IMR-90 (cell line): Measurements from ENCODE around the gene MAB21L2. TPM values are rescaled to one million over a fixed set of nuclear protein-coding genes. Genes with fewer than 3 reads are reported as not detected.

ENCODE experiments used
- ATAC-seq: fragments of 200-7000 bp; cut with Tn5 transposase; 2 replicates; pipeline ENCODE4 v1.9.1; 2020; ENCODE audit warnings: low read depth, mild to moderate bottlenecking, moderate library complexity
- BruUV-seq: library from RNA; stranded (reverse); fragments of 400-500 nt; replicated peaks from 2 replicates; lab custom pipeline; 2021; lab: Mats Ljungman, UMichigan
- CTCF ChIA-PET: fragments of 300-600 bp; formaldehyde crosslinking; extraction: SDS; loops from one replicate; lab custom pipeline; 2021; ENCODE audit warnings: antibody characterized with exemption; lab: Yijun Ruan, JAX
- POLR2A ChIA-PET: fragments of 300-600 bp; sonication (Branson Sonifier 250); formaldehyde crosslinking; loops from one replicate; lab custom pipeline; 2022; ENCODE audit warnings: antibody characterized with exemption; ENCODE audit not compliant: unreplicated experiment; lab: Charles Lee
- DNase-seq: peaks from one replicate; pipeline ENCODE4 v3.0.0; 2013
- H2AFZ ChIP-seq: replicated peaks from 2 replicates; pipeline ENCODE3; 2013; ENCODE audit warnings: low read length, mild to moderate bottlenecking; ENCODE audit not compliant: poor library complexity
- H2AK5ac ChIP-seq: 2 replicates; pipeline ENCODE4 v1.6.1; 2013; ENCODE audit warnings: low read depth, low read length, inconsistent platforms
- H2AK9ac ChIP-seq: replicated peaks from 2 replicates; pipeline ENCODE3; 2013; ENCODE audit warnings: mild to moderate bottlenecking, low read depth, low read length, moderate library complexity; ENCODE audit not compliant: poor library complexity
- H2BK120ac ChIP-seq: 2 replicates; pipeline ENCODE4 v1.6.1; 2013; ENCODE audit warnings: low read depth, low read length, inconsistent platforms
- H2BK15ac ChIP-seq: 3 replicates; pipeline ENCODE4 v1.6.1; 2013; ENCODE audit warnings: low read depth, low read length, inconsistent platforms
- H2BK20ac ChIP-seq: 2 replicates; pipeline ENCODE4 v1.6.1; 2013; ENCODE audit warnings: low read depth, mild to moderate bottlenecking, inconsistent platforms, low read length, moderate library complexity
- H2BK5ac ChIP-seq: 2 replicates; pipeline ENCODE4 v1.6.1; 2013; ENCODE audit warnings: mild to moderate bottlenecking, low read depth, low read length, inconsistent platforms; ENCODE audit not compliant: poor library complexity, severe bottlenecking
- H3K14ac ChIP-seq: replicated peaks from 2 replicates; pipeline ENCODE4 v1.6.1; 2013; ENCODE audit warnings: low read depth, low read length, inconsistent platforms
- H3K18ac ChIP-seq: 2 replicates; pipeline ENCODE4 v1.6.1; 2013; ENCODE audit warnings: low read depth, low read length, control low read depth
- H3K23ac ChIP-seq: 2 replicates; pipeline ENCODE4 v1.6.1; 2013; ENCODE audit warnings: low read depth, low read length, inconsistent platforms
- H3K27ac ChIP-seq: 2 replicates; pipeline ENCODE4 v1.5.1; 2013; ENCODE audit warnings: mild to moderate bottlenecking, control low read depth, low read length; ENCODE audit not compliant: insufficient read depth
- H3K27me3 ChIP-seq: 2 replicates; pipeline ENCODE4 v1.6.1; 2013; ENCODE audit warnings: low read length; ENCODE audit not compliant: control insufficient read depth, insufficient read depth
- H3K36me3 ChIP-seq: 2 replicates; pipeline ENCODE4 v1.6.1; 2013; ENCODE audit warnings: low read length, mixed read lengths; ENCODE audit not compliant: control insufficient read depth, insufficient read depth
- H3K4ac ChIP-seq: 2 replicates; pipeline ENCODE4 v1.6.1; 2013; ENCODE audit warnings: low read depth, low read length, inconsistent platforms
- H3K4me1 ChIP-seq: 2 replicates; pipeline ENCODE4 v1.6.1; 2013; ENCODE audit warnings: low read length, mixed read lengths; ENCODE audit not compliant: control insufficient read depth, insufficient read depth
- H3K4me2 ChIP-seq: 2 replicates; pipeline ENCODE4 v1.6.1; 2013; ENCODE audit warnings: low read depth, mild to moderate bottlenecking, control low read depth, low read length, moderate library complexity
- H3K4me3 ChIP-seq: 2 replicates; pipeline ENCODE4 v1.5.1; 2013; ENCODE audit warnings: low read depth, mild to moderate bottlenecking, control low read depth, low read length, moderate library complexity; ENCODE audit not compliant: insufficient read depth
- H3K56ac ChIP-seq: 2 replicates; pipeline ENCODE4 v1.6.1; 2013; ENCODE audit warnings: low read length, inconsistent platforms; ENCODE audit not compliant: insufficient read depth; ENCODE audit errors: extremely low read depth
- H3K79me1 ChIP-seq, 2 experiments: 2 replicates each; pipeline ENCODE4 v1.6.1; 2013; ENCODE audit warnings: low read length in 2 of 2, inconsistent platforms in 1 of 2, low read depth in 1 of 2
- H3K9ac ChIP-seq: 2 replicates; pipeline ENCODE4 v1.6.1; 2013; ENCODE audit warnings: low read depth, low read length, control low read depth
- H3K9me1 ChIP-seq: 2 replicates; pipeline ENCODE4 v1.6.1; 2013; ENCODE audit warnings: low read length, inconsistent platforms; ENCODE audit not compliant: insufficient read depth
- H3K9me3 ChIP-seq: 2 replicates; pipeline ENCODE4 v1.6.1; 2013; ENCODE audit warnings: low read length; ENCODE audit not compliant: control insufficient read depth, insufficient read depth
- H4K20me1 ChIP-seq: 2 replicates; pipeline ENCODE4 v1.6.1; 2013; ENCODE audit warnings: low read length, inconsistent platforms; ENCODE audit not compliant: insufficient read depth
- H4K5ac ChIP-seq: 2 replicates; pipeline ENCODE4 v1.6.1; 2013; ENCODE audit warnings: mild to moderate bottlenecking, low read depth, low read length, control low read depth
- H4K8ac ChIP-seq, 2 experiments: 2 replicates each; pipeline ENCODE4 v1.6.1; 2013; ENCODE audit warnings: low read depth in 2 of 2, low read length in 2 of 2, control low read depth in 1 of 2, inconsistent platforms in 1 of 2
- H4K91ac ChIP-seq: 2 replicates; pipeline ENCODE4 v1.6.1; 2013; ENCODE audit warnings: low read depth, low read length, inconsistent platforms; ENCODE audit not compliant: insufficient read depth
- BHLHE40 ChIP-seq: fragments of 150-350 bp; IDR thresholded peaks from 2 replicates; pipeline ENCODE4 v1.6.1; 2016; ENCODE audit warnings: mild to moderate bottlenecking, low read depth, low read length
- CEBPB ChIP-seq: IDR thresholded peaks from 2 replicates; pipeline ENCODE4 v1.6.1; 2012; ENCODE audit warnings: low read depth, low read length, improper control_type of control experiment
- CHD1 ChIP-seq: IDR thresholded peaks from 2 replicates; pipeline ENCODE4 v1.6.1; 2012; ENCODE audit warnings: low read depth, low read length, improper control_type of control experiment
- FOS ChIP-seq: fragments of 150-350 bp; IDR thresholded peaks from 2 replicates; pipeline ENCODE4 v1.6.1; 2016; ENCODE audit warnings: low read depth, low read length
- MAFK ChIP-seq: IDR thresholded peaks from 2 replicates; pipeline ENCODE4 v1.6.1; 2012; ENCODE audit warnings: low read depth, low read length, improper control_type of control experiment
- MAZ ChIP-seq: IDR thresholded peaks from 2 replicates; pipeline ENCODE4 v1.6.1; 2012; ENCODE audit warnings: low read depth, mild to moderate bottlenecking, low read length, improper control_type of control experiment, moderate library complexity, borderline replicate concordance
- MXI1 ChIP-seq: IDR thresholded peaks from 2 replicates; pipeline ENCODE4 v1.6.1; 2012; ENCODE audit warnings: low read depth, mild to moderate bottlenecking, low read length, moderate library complexity, borderline replicate concordance
- NFE2L2 ChIP-seq: fragments of 150-350 bp; IDR thresholded peaks from 2 replicates; pipeline ENCODE4 v1.6.1; 2016; ENCODE audit warnings: low read depth, mild to moderate bottlenecking, low read length
- POLR2A ChIP-seq: IDR thresholded peaks from 2 replicates; pipeline ENCODE4 v1.6.1; 2012; ENCODE audit warnings: mild to moderate bottlenecking, low read depth, low read length
- RAD21 ChIP-seq: IDR thresholded peaks from 2 replicates; pipeline ENCODE4 v1.6.1; 2012; ENCODE audit warnings: low read length, improper control_type of control experiment
- RCOR1 ChIP-seq: IDR thresholded peaks from 2 replicates; pipeline ENCODE4 v1.6.1; 2012; ENCODE audit warnings: mild to moderate bottlenecking, low read length, improper control_type of control experiment; ENCODE audit not compliant: insufficient replicate concordance
- RFX5 ChIP-seq: IDR thresholded peaks from 2 replicates; pipeline ENCODE4 v1.8.0; 2012; ENCODE audit warnings: low read depth, mild to moderate bottlenecking, low read length, moderate library complexity
- SMC3 ChIP-seq: fragments of 150-350 bp; IDR thresholded peaks from 2 replicates; pipeline ENCODE4 v1.6.1; 2016; ENCODE audit warnings: low read depth, mild to moderate bottlenecking, antibody characterized with exemption, low read length, moderate library complexity
- WGBS, 2 experiments: methylation state at CpG; one replicate each; pipeline versions ENCODE4 v1.1.5 to v1.1.7; 2013; ENCODE audit warnings: missing lambda C conversion rate in 2 of 2; ENCODE audit not compliant: insufficient read length in 1 of 2; ENCODE audit errors: extremely low coverage in 2 of 2; 5-methylcytosine and 5-hydroxymethylcytosine counted together
- dilution Hi-C: fragments of 300-500 bp; cut with HindIII; formaldehyde crosslinking; loops from one replicate; pipeline ENCODE4 v1.14.3; 2018; ENCODE audit warnings: low sequenced_read_pairs; ENCODE audit not compliant: unreplicated experiment
- in situ Hi-C: fragments of 300-500 bp; cut with MboI; formaldehyde crosslinking; loops from 3 replicates; pipeline ENCODE4 v1.14.3; 2019; ENCODE audit warnings: low sequenced_read_pairs, inconsistent platforms, mixed read lengths
- intact Hi-C: fragments of 100-400 bp; cut with micrococcal nuclease; formaldehyde crosslinking; loops from 2 replicates; pipeline ENCODE4 v1.10.0; 2022
- polyA plus RNA-seq, 3 experiments: library from polyadenylated mRNA; depleted of rRNA; stranded (reverse); fragments of >200 nt; gene quantifications; 2 replicates each; pipeline ENCODE4 v1.2.3, GENCODE V29; 2012; ENCODE audit warnings: low replicate concordance in 1 of 3
- total RNA-seq: library from RNA; depleted of rRNA; stranded (reverse); fragments of >200 nt; gene quantifications from 2 replicates; pipeline ENCODE4 v1.2.3, GENCODE V29; 2012
- TF ChIP-seq, protein P1 (sequence below): fragments of 150-350 bp; IDR thresholded peaks from 2 replicates; pipeline ENCODE4 v1.6.1; 2016; ENCODE audit warnings: low read depth, mild to moderate bottlenecking, low read length, moderate library complexity, borderline replicate concordance
- TF ChIP-seq, protein P2 (sequence below): fragments of 150-350 bp; IDR thresholded peaks from 2 replicates; pipeline ENCODE4 v1.6.1; 2017; ENCODE audit warnings: mild to moderate bottlenecking, antibody characterized with exemption, low read length, low read depth
- TF ChIP-seq, protein P3 (sequence below): conservative IDR thresholded peaks from 2 replicates; pipeline ENCODE4 v1.5.1; 2012; ENCODE audit warnings: mild to moderate bottlenecking, low read depth, low read length, improper control_type of control experiment

MAB21L2 gene
- total and polyA plus RNA-seq, 2 of the 4 experiments (the other 2 are of a cell fraction): 7.6 to 12.0 TPM

DNA sequence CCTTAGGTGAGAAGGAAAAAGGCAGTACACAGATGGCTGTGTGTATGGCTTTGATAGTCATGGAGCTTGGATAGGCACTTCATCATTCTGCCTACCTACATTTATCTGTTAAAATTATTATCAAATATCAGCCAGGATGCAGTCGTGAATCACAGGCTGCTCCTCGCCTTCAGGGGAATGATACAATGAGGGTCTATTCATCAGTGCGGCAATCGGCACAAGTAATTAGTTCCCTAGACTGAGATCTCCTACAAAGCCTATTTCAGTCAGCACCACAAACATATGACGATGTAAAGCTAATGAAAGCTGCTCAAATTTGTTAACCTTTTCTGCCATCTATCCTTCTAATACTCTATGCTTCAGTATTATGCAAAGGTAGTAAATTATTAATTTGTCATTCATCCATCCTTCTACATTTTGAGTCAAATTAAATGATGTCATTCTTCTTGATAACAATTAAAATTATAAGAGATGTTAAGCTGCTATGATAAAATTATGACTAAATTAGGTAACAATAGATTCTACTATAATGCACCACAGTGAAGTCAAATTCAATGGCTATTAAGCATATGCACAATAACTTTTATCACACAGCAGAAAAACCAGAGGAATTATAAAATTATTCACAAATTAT is 19.0 kb downstream of the MAB21L2 start:
- H2AK9ac ChIP-seq: no peak overlapping the region
- in situ Hi-C loops: no loop called here

More for the DNA sequence above, 19.0 kb downstream of the MAB21L2 start:
- CTCF ChIA-PET: no interaction called here
- Histone ChIP-seq H3K27me3 (no peaks in the 10 kb centered on the region), H3K4me1 (no peaks in the 10 kb centered on the region), H2AK5ac (no peak overlapping the region), H3K9me3 (no peaks in the 10 kb centered on the region), H4K5ac (no peak overlapping the region), H3K56ac (no peak overlapping the region), H3K23ac (no peak overlapping the region), H3K4me3 (no peak overlapping the region), H3K9ac (no peak overlapping the region), H2AFZ (no peak overlapping the region), H3K27ac (no peak overlapping the region), H2BK20ac (no peak overlapping the region), H2BK120ac (no peak overlapping the region), H4K20me1 (no peaks in the 10 kb centered on the region), H3K18ac (no peak overlapping the region), H4K91ac (no peak overlapping the region), H3K4me2 (no peak overlapping the region), H4K8ac (no peak overlapping the region), H2BK15ac (no peak overlapping the region), H3K79me1 (no peaks in the 10 kb centered on the region), H3K9me1 (no peaks in the 10 kb centered on the region), H3K36me3 (no peaks in the 10 kb centered on the region), H2BK5ac (no peak overlapping the region), H3K4ac (no peak overlapping the region), H3K14ac (no peak overlapping the region)
- DNase-seq (no peak), ATAC-seq (no peak)
- dilution Hi-C loops (no loop called here), intact Hi-C loops (no loop called here)
- POLR2A ChIA-PET: no interaction called here
- BruUV-seq: no TSS peak
- WGBS, 2 experiments: no CpG with 5 or more reads among the region's 5 CpGs
- TF ChIP-seq, protein P1, sequence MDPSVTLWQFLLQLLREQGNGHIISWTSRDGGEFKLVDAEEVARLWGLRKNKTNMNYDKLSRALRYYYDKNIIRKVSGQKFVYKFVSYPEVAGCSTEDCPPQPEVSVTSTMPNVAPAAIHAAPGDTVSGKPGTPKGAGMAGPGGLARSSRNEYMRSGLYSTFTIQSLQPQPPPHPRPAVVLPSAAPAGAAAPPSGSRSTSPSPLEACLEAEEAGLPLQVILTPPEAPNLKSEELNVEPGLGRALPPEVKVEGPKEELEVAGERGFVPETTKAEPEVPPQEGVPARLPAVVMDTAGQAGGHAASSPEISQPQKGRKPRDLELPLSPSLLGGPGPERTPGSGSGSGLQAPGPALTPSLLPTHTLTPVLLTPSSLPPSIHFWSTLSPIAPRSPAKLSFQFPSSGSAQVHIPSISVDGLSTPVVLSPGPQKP: no peak
- TF ChIP-seq RAD21 (no peak), SMC3 (no peak), BHLHE40 (no peak), CHD1 (no peak), RFX5 (no peak), MXI1 (no peak), MAFK (no peak), FOS (no peak), RCOR1 (no peak), POLR2A (no peak), MAZ (no peak), CEBPB (no peak), NFE2L2 (no peak)
- TF ChIP-seq, protein P2, sequence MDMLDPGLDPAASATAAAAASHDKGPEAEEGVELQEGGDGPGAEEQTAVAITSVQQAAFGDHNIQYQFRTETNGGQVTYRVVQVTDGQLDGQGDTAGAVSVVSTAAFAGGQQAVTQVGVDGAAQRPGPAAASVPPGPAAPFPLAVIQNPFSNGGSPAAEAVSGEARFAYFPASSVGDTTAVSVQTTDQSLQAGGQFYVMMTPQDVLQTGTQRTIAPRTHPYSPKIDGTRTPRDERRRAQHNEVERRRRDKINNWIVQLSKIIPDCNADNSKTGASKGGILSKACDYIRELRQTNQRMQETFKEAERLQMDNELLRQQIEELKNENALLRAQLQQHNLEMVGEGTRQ: no peak
- TF ChIP-seq, protein P3, sequence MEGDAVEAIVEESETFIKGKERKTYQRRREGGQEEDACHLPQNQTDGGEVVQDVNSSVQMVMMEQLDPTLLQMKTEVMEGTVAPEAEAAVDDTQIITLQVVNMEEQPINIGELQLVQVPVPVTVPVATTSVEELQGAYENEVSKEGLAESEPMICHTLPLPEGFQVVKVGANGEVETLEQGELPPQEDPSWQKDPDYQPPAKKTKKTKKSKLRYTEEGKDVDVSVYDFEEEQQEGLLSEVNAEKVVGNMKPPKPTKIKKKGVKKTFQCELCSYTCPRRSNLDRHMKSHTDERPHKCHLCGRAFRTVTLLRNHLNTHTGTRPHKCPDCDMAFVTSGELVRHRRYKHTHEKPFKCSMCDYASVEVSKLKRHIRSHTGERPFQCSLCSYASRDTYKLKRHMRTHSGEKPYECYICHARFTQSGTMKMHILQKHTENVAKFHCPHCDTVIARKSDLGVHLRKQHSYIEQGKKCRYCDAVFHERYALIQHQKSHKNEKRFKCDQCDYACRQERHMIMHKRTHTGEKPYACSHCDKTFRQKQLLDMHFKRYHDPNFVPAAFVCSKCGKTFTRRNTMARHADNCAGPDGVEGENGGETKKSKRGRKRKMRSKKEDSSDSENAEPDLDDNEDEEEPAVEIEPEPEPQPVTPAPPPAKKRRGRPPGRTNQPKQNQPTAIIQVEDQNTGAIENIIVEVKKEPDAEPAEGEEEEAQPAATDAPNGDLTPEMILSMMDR: no peak
